GM12892 (cell line): ENCODE results near the gene PROP1.

Experiments used
- POLR2A ChIP-seq: IDR thresholded peaks from 2 replicates; pipeline ENCODE4 v1.6.1; 2011; ENCODE audit warnings: low read depth, low read length, control low read depth
- TAF1 ChIP-seq: IDR thresholded peaks from 2 replicates; pipeline ENCODE4 v1.6.1; 2011; ENCODE audit warnings: low read depth, mild to moderate bottlenecking, control low read depth, low read length, borderline replicate concordance

DNA sequence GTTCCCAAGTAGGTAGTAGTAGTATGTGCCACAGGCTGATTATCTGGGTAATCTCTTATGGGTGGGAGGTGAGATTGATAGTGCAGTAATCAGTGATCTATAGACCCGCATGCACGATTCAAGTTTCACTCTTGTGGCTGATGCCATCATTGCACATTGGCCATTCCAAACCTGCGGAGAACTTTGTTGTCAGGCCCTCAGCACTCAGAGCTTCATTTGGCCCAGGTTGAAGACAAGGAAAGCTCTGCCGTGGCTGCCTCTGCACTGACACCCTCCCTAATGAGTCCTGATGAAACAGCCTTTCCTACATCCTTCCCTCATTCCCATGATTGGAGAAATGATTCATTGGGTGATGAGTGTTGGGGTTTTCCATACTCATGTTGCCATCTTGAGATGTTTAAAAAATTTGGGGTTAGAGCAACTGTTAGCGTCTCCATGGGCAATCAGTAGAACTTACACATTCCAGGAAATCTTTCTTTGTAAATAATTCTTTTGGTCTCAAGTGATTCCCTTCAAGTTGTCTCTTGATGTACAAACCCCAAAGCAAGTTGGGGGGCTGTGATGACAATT lies 22.9 kb downstream of the PROP1 start:
- TF ChIP-seq POLR2A (no peak), TAF1 (no peak)
